Activated T-cell treated with anti-CD3 and anti-CD28 coated beads, Interleukin-2, amount 50 U/mL, for 24 hours (primary cell): Measurements from ENCODE around the gene B4GALT5.

Source experiments
- DNase-seq: peaks from one replicate; pipeline ENCODE4 v3.0.0-alpha.2; 2020
- H3K27ac Mint-ChIP-seq: 2 replicates; pipeline ENCODE4 v1.8.0; 2020; ENCODE audit warnings: mild to moderate bottlenecking, mixed read lengths
- H3K27me3 Mint-ChIP-seq: 2 replicates; pipeline ENCODE4 v1.8.0; 2020; ENCODE audit warnings: mixed read lengths
- H3K36me3 Mint-ChIP-seq: 2 replicates; pipeline ENCODE4 v1.8.0; 2020; ENCODE audit warnings: low read depth, mixed read lengths
- H3K4me1 Mint-ChIP-seq: 2 replicates; pipeline ENCODE4 v1.8.0; 2020; ENCODE audit warnings: low read depth, mixed read lengths
- H3K4me3 Mint-ChIP-seq: 2 replicates; pipeline ENCODE4 v1.8.0; 2020; ENCODE audit warnings: mild to moderate bottlenecking, moderate library complexity, mixed read lengths
- H3K9me3 Mint-ChIP-seq: 2 replicates; pipeline ENCODE4 v1.8.0; 2020; ENCODE audit warnings: mixed read lengths

Gene B4GALT5

DNA sequence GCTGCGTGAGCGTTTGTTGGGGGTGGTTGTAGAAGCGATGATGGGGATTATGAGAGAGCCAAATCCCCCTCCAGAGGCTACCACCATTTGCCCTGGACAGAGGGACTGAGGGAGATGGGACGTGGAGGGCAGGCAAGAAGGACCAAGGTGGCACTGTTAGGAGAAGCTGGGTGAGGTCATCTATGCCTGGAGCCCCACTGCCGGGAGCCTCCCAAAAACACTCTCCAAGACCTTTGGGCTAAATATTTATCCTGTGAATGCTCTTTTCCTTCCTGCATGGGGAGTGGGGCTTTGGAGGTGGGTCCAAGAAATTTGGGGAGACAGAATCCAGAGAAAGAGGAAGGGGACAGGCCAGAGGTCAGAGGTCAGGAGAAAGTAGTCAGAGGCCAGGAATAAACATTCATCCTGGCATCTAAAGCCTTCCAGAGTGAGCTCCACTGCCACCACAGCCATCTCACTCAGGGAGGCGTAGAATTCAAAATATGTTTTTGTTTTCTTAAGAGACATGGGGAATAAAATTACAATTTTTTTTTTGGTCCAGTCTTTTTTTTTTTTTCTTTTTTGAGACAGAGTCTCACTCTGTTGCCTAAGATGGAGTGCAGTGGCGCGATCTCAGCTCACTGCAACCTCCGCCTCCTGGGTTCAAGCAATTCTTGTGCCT is 128.0 kb downstream of the B4GALT5 start:
- Mint-ChIP-seq H3K4me3 (no peak overlapping the region), H3K9me3 (peaks cover 10% of the 10 kb centered on the region), H3K27ac (no peak overlapping the region), H3K4me1 (peaks cover 37% of the 10 kb centered on the region), H3K36me3 (peaks cover 9% of the 10 kb centered on the region), H3K27me3 (peaks cover 28% of the 10 kb centered on the region)
- no peak for DNase-seq

DNA sequence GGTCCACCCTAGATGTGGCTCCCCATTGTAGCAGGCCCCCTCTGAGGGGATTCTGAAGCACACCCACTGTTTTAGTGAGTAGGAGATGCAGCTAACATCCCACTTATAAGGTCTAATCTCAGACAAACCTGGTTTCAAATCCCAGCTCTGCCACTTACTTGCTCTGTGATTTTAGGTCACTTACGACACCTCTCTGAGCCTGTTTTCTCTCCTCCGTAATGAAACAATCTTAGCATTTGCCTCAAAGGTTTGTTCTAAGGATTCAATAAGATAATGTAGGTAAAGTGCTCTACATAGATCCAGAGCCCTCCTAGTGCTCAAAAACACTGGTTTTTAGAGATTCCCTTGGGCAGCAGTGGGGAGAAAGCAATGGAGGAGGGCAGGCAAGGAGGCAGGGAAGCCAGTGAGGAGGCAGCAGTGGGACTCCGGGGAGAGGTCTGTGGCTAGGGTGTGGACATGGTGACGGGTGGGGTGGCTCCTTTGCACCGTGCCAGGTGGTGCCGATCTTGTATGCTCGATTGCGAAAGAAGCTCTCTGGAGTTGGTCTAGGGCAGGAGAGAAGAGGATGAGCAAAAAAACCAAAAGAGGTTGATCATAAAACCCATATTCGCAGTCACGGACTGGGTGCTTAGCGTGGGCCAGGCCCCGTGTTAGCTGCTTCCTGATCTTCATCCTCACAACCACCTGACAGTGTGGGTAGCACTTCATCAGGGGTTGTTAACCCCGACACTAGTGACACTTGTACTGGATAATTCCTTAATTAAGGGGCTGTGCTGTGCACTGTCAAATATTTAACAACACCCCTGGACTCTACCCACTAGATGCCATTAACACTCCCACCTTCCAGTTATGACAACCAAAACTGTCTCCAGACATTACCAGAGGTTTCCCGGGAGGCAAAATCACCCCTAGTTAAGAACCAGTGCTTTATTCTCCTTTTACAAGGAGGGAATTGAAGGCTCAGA is 129.0 kb downstream of the B4GALT5 start:
- Mint-ChIP-seq H3K27ac (peak overlapping the region; percentile 71), H3K9me3 (peaks cover 4% of the 10 kb centered on the region), H3K4me1 (peaks cover 27% of the 10 kb centered on the region), H3K27me3 (peaks cover 36% of the 10 kb centered on the region), H3K4me3 (no peak overlapping the region), H3K36me3 (peaks cover under 1% of the 10 kb centered on the region)
- DNase-seq, result no peak

DNA sequence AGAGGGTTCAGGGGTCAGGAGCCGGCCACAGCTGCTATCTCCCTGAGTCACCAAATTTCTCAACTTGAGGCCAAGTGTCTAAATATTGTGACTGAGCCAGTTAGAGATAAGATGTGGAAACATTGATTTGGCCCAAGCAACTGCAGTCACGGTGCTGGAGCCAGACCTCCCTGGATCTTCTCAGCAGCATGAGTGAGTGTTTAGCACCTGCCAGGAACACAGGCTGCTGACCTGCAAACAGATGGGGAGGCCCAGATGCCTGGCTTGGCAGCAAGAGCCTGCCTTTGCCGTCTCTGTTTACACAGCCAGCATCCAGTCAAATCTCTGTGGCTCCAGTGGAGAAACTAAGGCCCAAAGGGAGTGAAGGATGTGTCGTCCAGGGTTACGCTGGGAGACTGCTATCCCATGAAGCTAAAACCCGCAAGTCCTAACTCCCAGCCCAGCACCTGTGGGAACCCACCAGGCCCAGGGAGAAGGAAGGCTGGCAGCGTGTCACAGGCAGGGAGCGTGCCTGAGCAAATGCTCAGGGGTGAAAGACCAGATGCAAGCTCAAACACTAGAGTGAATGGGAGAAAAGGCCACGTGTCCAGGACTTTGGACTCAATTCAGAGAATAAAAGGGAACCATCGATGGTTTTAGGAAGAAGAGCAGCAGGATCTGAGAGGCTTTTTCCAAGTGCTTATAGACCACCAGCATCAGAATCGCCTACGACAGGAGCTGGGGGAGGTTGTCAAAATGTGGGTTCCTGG is 129.8 kb downstream of the B4GALT5 start:
- DNase-seq, result no peak
- Mint-ChIP-seq H3K4me3 (no peak overlapping the region), H3K27ac (no peak overlapping the region), H3K36me3 (no peaks in the 10 kb centered on the region), H3K4me1 (peaks cover 22% of the 10 kb centered on the region), H3K27me3 (peaks cover 41% of the 10 kb centered on the region), H3K9me3 (peaks cover 3% of the 10 kb centered on the region)

DNA sequence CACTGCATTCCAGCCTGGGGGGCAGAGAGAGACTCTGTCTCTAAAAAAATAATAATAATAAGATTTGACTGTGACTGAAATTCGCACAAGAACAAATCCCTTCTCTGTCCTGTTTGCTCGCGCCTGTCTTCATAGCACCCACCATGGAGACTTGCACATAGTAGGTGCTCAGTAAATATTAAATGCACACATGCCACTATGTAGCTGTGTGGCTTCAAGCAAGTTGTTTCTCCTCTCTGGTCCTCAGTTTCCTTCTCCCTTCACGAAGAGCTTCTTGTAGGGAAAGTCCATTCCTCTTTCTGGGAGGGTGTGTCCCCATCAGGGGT is 130.4 kb downstream of the B4GALT5 start:
- no peaks in the 10 kb centered on the region for H3K36me3 Mint-ChIP-seq
- peaks cover 3% of the 10 kb centered on the region for H3K9me3 Mint-ChIP-seq
- DNase-seq, result no peak
- no peak overlapping the region for H3K27ac Mint-ChIP-seq
- peaks cover 17% of the 10 kb centered on the region for H3K4me1 Mint-ChIP-seq
- H3K27me3 Mint-ChIP-seq, result peaks cover 41% of the 10 kb centered on the region
- H3K4me3 Mint-ChIP-seq, result no peak overlapping the region
